GM12865 (cell line): ENCODE data around the gene QPCT.

Experiments
- DNase-seq: peaks from one replicate; pipeline ENCODE4 v3.0.0; 2010; ENCODE audit warnings: low read depth
- H3K4me3 ChIP-seq: 2 replicates; pipeline ENCODE4 v1.5.1; 2011; ENCODE audit warnings: mild to moderate bottlenecking, low read depth, low read length, control low read depth
- TF ChIP-seq, protein P1 (sequence below): IDR thresholded peaks from 2 replicates; pipeline ENCODE4 v1.5.1; 2011; ENCODE audit warnings: low read length, control low read depth, low read depth, inconsistent platforms; ENCODE audit not compliant: insufficient read depth; ENCODE audit errors: missing control alignments

QPCT gene

GRCh38 chr2:37394263-37394662, 49.8 kb downstream of the QPCT start:
- H3K4me3 ChIP-seq: no peak overlapping the region
- DNase-seq: peak; percentile 44
- TF ChIP-seq, protein P1, sequence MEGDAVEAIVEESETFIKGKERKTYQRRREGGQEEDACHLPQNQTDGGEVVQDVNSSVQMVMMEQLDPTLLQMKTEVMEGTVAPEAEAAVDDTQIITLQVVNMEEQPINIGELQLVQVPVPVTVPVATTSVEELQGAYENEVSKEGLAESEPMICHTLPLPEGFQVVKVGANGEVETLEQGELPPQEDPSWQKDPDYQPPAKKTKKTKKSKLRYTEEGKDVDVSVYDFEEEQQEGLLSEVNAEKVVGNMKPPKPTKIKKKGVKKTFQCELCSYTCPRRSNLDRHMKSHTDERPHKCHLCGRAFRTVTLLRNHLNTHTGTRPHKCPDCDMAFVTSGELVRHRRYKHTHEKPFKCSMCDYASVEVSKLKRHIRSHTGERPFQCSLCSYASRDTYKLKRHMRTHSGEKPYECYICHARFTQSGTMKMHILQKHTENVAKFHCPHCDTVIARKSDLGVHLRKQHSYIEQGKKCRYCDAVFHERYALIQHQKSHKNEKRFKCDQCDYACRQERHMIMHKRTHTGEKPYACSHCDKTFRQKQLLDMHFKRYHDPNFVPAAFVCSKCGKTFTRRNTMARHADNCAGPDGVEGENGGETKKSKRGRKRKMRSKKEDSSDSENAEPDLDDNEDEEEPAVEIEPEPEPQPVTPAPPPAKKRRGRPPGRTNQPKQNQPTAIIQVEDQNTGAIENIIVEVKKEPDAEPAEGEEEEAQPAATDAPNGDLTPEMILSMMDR: no peak

GRCh38 chr2:37394796-37395555, 50.5 kb downstream of the QPCT start:
- TF ChIP-seq, protein P1: no peak
- no peak overlapping the region for H3K4me3 ChIP-seq
- DNase-seq: no peak

GRCh38 chr2:37396890-37397565, 52.6 kb downstream of the QPCT start:
- TF ChIP-seq, protein P1: no peak
- no peak for DNase-seq
- H3K4me3 ChIP-seq: no peak overlapping the region

DNA sequence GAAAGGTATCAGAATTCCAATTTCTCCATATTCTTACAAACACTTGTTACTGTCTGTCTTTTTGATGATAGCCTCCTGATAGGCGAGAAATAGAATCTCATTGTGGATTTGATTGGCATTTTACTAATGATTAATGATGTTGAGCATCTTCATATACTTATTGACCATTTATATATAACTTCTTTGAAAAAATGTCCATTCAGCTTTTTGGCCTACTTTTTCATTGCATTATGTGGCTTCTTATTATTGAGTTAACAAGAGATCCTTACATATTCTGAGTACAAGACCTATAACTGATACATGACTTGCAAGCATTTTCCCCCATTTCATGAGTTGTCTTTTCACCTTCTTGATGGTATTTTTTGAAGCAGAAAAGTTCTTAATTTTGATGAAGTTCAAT, 54.6 kb downstream of the QPCT start:
- DNase-seq: no peak
- TF ChIP-seq, protein P1: no peak

GRCh38 chr2:37400041-37400440, 55.6 kb downstream of the QPCT start:
- TF ChIP-seq, protein P1: no peak

More for the DNA sequence above, 54.6 kb downstream of the QPCT start:
- H3K4me3 ChIP-seq: no peak overlapping the region

GRCh38 chr2:37402636-37403035, 58.2 kb downstream of the QPCT start:
- DNase-seq: no peak
- TF ChIP-seq, protein P1: no peak
- no peak overlapping the region for H3K4me3 ChIP-seq

More at GRCh38 chr2:37400041-37400440, 55.6 kb downstream of the QPCT start:
- no peak for DNase-seq
- H3K4me3 ChIP-seq: no peak overlapping the region
